K562 (cell line): ENCODE data around the gene FAAP100. TPM values are rescaled to one million over a fixed set of nuclear protein-coding genes. Genes with fewer than 3 reads are reported as not detected.

ENCODE experiments used
- ASH1L ChIP-seq: fragments of 450-650 bp; IDR thresholded peaks from 2 replicates; pipeline ENCODE4 v1.6.1; 2018; ENCODE audit warnings: borderline replicate concordance, mild to moderate bottlenecking, low read depth; ENCODE audit not compliant: partially characterized antibody
- CBX8 ChIP-seq: fragments of 200-600 bp; sonication (generic); IDR thresholded peaks from 2 replicates; pipeline ENCODE4 v1.6.1; 2012; ENCODE audit warnings: borderline replicate concordance, mixed run types, low read depth, mild to moderate bottlenecking, moderate library complexity, mixed read lengths, low read length, control low read depth, inconsistent platforms; ENCODE audit not compliant: poor library complexity, severe bottlenecking; ENCODE audit errors: extremely low read depth
- CREB1 ChIP-seq, 2 experiments: sonication (generic) in 1 of 2; formaldehyde crosslinking in 1 of 2; IDR thresholded peaks; 2 replicates each; pipeline versions ENCODE4 v1.6.1 to v1.8.0; 2012 to 2022; ENCODE audit warnings: inconsistent platforms in 1 of 2, mild to moderate bottlenecking in 1 of 2, missing genetic modification reagents in 1 of 2, moderate library complexity in 1 of 2
- CXXC5 ChIP-seq: fragments of 250-450 bp; sonication (Bioruptor Pico); IDR thresholded peaks from 2 replicates; pipeline ENCODE4 v1.8.0; 2022; ENCODE audit warnings: inconsistent platforms, mild to moderate bottlenecking, moderate library complexity
- HCFC1 ChIP-seq: IDR thresholded peaks from 2 replicates; pipeline ENCODE4 v1.6.1; 2012; ENCODE audit warnings: low read depth, low read length, improper control_type of control experiment
- IRF2 ChIP-seq: sonication (generic); formaldehyde crosslinking; IDR thresholded peaks from 2 replicates; pipeline ENCODE4 v1.8.1; 2022; ENCODE audit warnings: mild to moderate bottlenecking, missing genetic modification reagents
- KDM4B ChIP-seq, 2 experiments: fragments of 450-650 bp in 1 of 2; sonication (generic) in 1 of 2; IDR thresholded peaks; 2 replicates each; pipeline ENCODE4 v1.6.1; 2016 to 2017; ENCODE audit warnings: borderline replicate concordance in 2 of 2, antibody characterized with exemption in 1 of 2, low read depth in 1 of 2, mild to moderate bottlenecking in 1 of 2
- MBD2 ChIP-seq: sonication (generic); IDR thresholded peaks from 2 replicates; pipeline ENCODE4 v1.6.1; 2016; ENCODE audit warnings: low read depth, borderline replicate concordance
- NCOA2 ChIP-seq, 2 experiments: fragments of 450-650 bp; IDR thresholded peaks; 2 replicates each; pipeline ENCODE4 v1.6.1; 2018; ENCODE audit warnings: mild to moderate bottlenecking in 2 of 2, moderate library complexity in 1 of 2; ENCODE audit not compliant: partially characterized antibody in 2 of 2
- NFE2 ChIP-seq: IDR thresholded peaks from 2 replicates; pipeline ENCODE4 v1.6.1; 2014; ENCODE audit warnings: antibody characterized with exemption, low read depth
- PCBP1 ChIP-seq: fragments of 200-400 bp; formaldehyde crosslinking; IDR thresholded peaks from 2 replicates; pipeline ENCODE4 v1.6.1; 2018; ENCODE audit warnings: mild to moderate bottlenecking, low read depth, low read length; ENCODE audit not compliant: poor library complexity, severe bottlenecking
- PTBP1 ChIP-seq: fragments of 200-400 bp; formaldehyde crosslinking; IDR thresholded peaks from 2 replicates; pipeline ENCODE4 v1.6.1; 2017; ENCODE audit warnings: low read depth, low read length
- RBM14 ChIP-seq: fragments of 200-400 bp; formaldehyde crosslinking; IDR thresholded peaks from 2 replicates; pipeline ENCODE4 v1.6.1; 2018; ENCODE audit warnings: low read depth, mild to moderate bottlenecking, low read length, moderate library complexity, borderline replicate concordance; ENCODE audit not compliant: insufficient read depth
- SIN3A ChIP-seq, 2 experiments: fragments of 150-350 bp in 1 of 2; IDR thresholded peaks; 2 replicates each; pipeline ENCODE4 v1.6.1; 2011 to 2016; ENCODE audit warnings: borderline replicate concordance in 2 of 2, low read depth in 2 of 2, low read length in 2 of 2, mild to moderate bottlenecking in 2 of 2, moderate library complexity in 2 of 2; ENCODE audit not compliant: control insufficient read depth in 1 of 2
- TCF15 ChIP-seq: fragments of 250-450 bp; sonication (Bioruptor Pico); IDR thresholded peaks from 2 replicates; pipeline ENCODE4 v1.8.0; 2022; ENCODE audit warnings: moderate library complexity, mild to moderate bottlenecking, inconsistent platforms
- ZBTB5 ChIP-seq: fragments of 450-650 bp; IDR thresholded peaks from 2 replicates; pipeline ENCODE4 v1.6.1; 2017; ENCODE audit warnings: antibody characterized with exemption
- ZNF174 ChIP-seq: fragments of 250-450 bp; sonication (Bioruptor Pico); IDR thresholded peaks from 2 replicates; pipeline ENCODE4 v1.4.0; 2020; ENCODE audit warnings: mild to moderate bottlenecking
- ZNF699 ChIP-seq: fragments of 250-450 bp; sonication (Bioruptor Pico); IDR thresholded peaks from 2 replicates; pipeline ENCODE4 v1.8.0; 2021; ENCODE audit warnings: mild to moderate bottlenecking, moderate library complexity; ENCODE audit not compliant: insufficient replicate concordance
- polyA plus RNA-seq, 8 experiments: library from polyadenylated mRNA; depleted of rRNA in 4 of 8; stranded (reverse) in 5 of 8; unstranded in 3 of 8; fragments of >200 nt; fragmentation: Nextera tagmentation in 2 of 8; fragmentation: Illumina TruSeq in 1 of 8; extraction: Ambion mirVana in 2 of 8; extraction: Trizol in 1 of 8; gene quantifications; 2 replicates each; pipeline versions ENCODE4 v1.2.1 to v1.2.3, GENCODE V29; 2011 to 2014; ENCODE audit warnings: inconsistent platforms in 1 of 8, missing spikeins in 1 of 8
- total RNA-seq, 7 experiments: library from RNA; depleted of rRNA in 6 of 7; stranded (reverse); fragments of >200 nt in 6 of 7; fragmentation: Illumina TruSeq in 2 of 7; extraction: Trizol in 2 of 7; gene quantifications; 2 replicates each; pipeline versions ENCODE4 v1.2.1 to v1.2.3, GENCODE V29; 2011 to 2021; ENCODE audit warnings: low replicate concordance in 1 of 7
- TF ChIP-seq, protein P1 (sequence below): fragments of 250-450 bp; sonication (Bioruptor Pico); IDR thresholded peaks from 2 replicates; pipeline ENCODE4 v1.5.0; 2021; ENCODE audit warnings: mild to moderate bottlenecking, moderate library complexity
- TF ChIP-seq, protein P2 (sequence below): sonication (generic); formaldehyde crosslinking; IDR thresholded peaks from 2 replicates; pipeline ENCODE4 v1.9.0; 2022; ENCODE audit warnings: mild to moderate bottlenecking, missing genetic modification reagents

The FAAP100 gene
- total and polyA plus RNA-seq, 9 of the 15 experiments (the other 6 are each of a cell fraction or from before 2014, with no cell fraction given), result 0.31 to 51.2 (median 12.6) TPM

GRCh38 chr17:81551458-81552243 lies 502 bp downstream of the FAAP100 start (continued):
- TF ChIP-seq, protein P1, sequence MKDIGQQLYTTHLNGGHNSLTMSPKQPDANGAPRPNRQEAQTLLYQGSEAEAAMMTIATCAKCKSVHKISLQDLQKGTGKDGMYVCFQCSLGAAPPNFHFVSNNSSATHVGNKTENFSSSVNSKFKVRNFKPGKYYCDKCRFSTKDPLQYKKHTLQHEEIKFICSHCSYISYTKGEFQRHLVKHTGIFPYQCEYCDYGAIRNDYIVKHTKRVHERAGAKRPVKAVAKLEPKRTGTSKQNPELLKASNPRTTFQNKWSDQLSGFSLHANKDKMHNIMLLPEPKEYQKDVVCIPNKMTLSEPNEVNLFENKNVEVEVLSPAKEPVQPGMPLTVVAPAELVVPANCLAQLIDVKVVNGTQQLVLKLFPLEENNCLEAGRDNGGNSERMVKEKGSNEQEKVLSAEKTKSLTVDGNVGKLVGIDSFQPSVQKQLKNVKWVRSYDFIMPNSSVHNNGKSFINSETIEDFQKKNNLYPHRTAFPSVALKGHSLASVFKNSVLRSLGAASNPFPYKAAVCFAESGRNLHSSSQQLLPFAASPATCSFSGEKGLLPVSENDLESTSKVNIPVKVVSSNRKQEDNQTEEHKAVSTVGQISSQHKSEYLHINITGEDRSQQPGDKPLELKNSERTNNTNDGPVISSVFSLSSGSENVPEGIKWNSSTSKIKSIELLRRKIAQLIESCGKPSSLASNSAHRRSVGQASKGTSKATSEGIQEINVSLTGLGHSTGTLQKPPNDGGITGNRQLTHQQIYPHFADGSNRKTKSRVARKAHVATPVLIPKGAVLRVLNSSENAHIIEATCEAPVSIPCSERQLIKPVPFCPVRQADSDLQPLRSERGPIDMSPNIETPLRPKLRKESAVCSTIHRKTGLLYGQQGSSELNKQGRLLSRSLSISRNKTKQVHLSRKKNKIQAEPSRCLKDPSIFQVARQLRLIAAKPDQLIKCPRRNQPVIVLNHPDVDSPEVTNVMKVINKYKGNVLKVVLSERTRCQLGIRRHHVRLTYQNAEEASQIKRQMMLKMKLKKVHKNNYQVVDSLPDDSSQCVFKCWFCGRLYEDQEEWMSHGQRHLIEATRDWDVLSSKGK (CRISPR knock-in tag), result no peak
- TF ChIP-seq MBD2 (no peak), NCOA2 (IDR thresholded peaks at IDR 0.05; ENCODE audit: partially characterized antibody in 2 of 2) (no peak), ZNF174 (CRISPR knock-in tag) (no peak), CREB1 (IDR thresholded peaks at IDR 0.05) (no peak), CREB1 (CRISPR knock-in tag; IDR thresholded peaks at IDR 0.05) (no peak; the same call in 1 of the 2 replicates), KDM4B (IDR thresholded peaks at IDR 0.05; ENCODE audit: borderline replicate concordance in 2 of 2, low read depth in 1 of 2) (no peak), SIN3A (IDR thresholded peaks at IDR 0.05; ENCODE audit: borderline replicate concordance in 2 of 2, control insufficient read depth in 1 of 2, low read depth in 2 of 2, low read length in 2 of 2) (peak in 1 of 2 experiments; percentile 30; a peak in 2 of 4 replicates), TCF15 (CRISPR knock-in tag) (no peak), IRF2 (CRISPR knock-in tag) (no peak), CXXC5 (no peak), PCBP1 (no peak), HCFC1 (no peak), ZNF699 (CRISPR knock-in tag) (no peak), ASH1L (no peak), CBX8 (no peak), RBM14 (no peak), PTBP1 (no peak), ZBTB5 (no peak), NFE2 (no peak)
- TF ChIP-seq, protein P2, sequence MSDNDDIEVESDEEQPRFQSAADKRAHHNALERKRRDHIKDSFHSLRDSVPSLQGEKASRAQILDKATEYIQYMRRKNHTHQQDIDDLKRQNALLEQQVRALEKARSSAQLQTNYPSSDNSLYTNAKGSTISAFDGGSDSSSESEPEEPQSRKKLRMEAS (CRISPR knock-in tag), result no peak; the same call in 1 of the 2 replicates
